Thymus (tissue), 11 donors: ENCODE data around the gene RPN1. TPM values are rescaled to one million over a fixed set of nuclear protein-coding genes. Genes with fewer than 3 reads are reported as not detected.

Experiments used
- DNase-seq, 9 donors: peaks; one replicate each; pipeline ENCODE4 v3.0.0-alpha.2; 2013; ENCODE audit warnings: low spot score in 9 of 9, low read depth in 6 of 9, missing footprints in 1 of 9
- H3K27ac ChIP-seq, 2 donors: one replicate each; pipeline ENCODE4 v1.5.1; 2013; ENCODE audit warnings: control low read depth in 1 of 2, low read depth in 1 of 2, low read length in 1 of 2, mild to moderate bottlenecking in 1 of 2, moderate library complexity in 1 of 2
- H3K27me3 ChIP-seq, 2 donors: one replicate each; pipeline ENCODE4 v1.5.1; 2013; ENCODE audit warnings: low read length in 1 of 2; ENCODE audit not compliant: control insufficient read depth in 2 of 2, insufficient read depth in 1 of 2
- H3K36me3 ChIP-seq, 2 donors: one replicate each; pipeline ENCODE4 v1.5.1; 2013; ENCODE audit warnings: low read length in 1 of 2, mild to moderate bottlenecking in 1 of 2, moderate library complexity in 1 of 2; ENCODE audit not compliant: control insufficient read depth in 2 of 2, insufficient read depth in 2 of 2
- H3K4me1 ChIP-seq, 2 donors: one replicate each; pipeline ENCODE4 v1.5.1; 2013; ENCODE audit warnings: low read length in 2 of 2; ENCODE audit not compliant: control insufficient read depth in 2 of 2, insufficient read depth in 2 of 2
- H3K4me3 ChIP-seq, 2 donors: one replicate each; pipeline ENCODE4 v1.5.1; 2013; ENCODE audit warnings: low read length in 2 of 2, control low read depth in 1 of 2, mild to moderate bottlenecking in 1 of 2
- H3K9me3 ChIP-seq, 2 donors: one replicate each; pipeline ENCODE4 v1.5.1; 2013; ENCODE audit warnings: low read length in 1 of 2, mild to moderate bottlenecking in 1 of 2; ENCODE audit not compliant: control insufficient read depth in 2 of 2, insufficient read depth in 1 of 2
- WGBS: extraction: QIAGEN DNeasy Blood & Tissue Kit; methylation state at CpG from one replicate; pipeline ENCODE4 v1.1.7; 2013; 5-methylcytosine and 5-hydroxymethylcytosine counted together
- polyA plus RNA-seq: library from polyadenylated mRNA; stranded (reverse); fragments of 200-250 nt; gene quantifications from one replicate; pipeline ENCODE4 v1.2.3, GENCODE V29; 2013
- total RNA-seq: library from RNA; stranded (reverse); fragments of 120-200 nt; gene quantifications from one replicate; pipeline ENCODE4 v1.2.4, GENCODE V29; 2013
- donor health status: healthy.

Gene RPN1
- total and polyA plus RNA-seq, 2 donors = 103 to 175 TPM

DNA sequence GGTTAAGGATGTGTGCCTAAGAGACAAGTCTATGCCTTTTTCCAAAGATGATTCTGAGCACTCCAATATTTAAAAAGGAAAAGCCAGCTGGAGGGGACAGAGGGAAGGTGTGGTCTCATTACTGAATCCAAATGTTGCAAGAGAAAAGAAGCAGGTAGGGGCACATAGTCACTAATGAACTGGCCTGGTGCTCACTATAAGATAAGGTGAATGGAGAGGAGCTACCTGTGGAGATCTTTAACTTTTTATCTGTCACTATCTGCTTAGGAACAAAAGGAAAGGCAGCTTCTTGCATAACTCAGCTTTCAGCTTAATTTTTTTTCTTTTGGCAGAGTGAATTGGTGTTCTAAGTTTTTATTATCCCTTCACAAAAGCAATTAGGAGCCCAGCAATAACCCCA, 69.1 kb downstream of the RPN1 start:
- Histone ChIP-seq H3K27ac (no peak overlapping the region), H3K4me1 (peaks cover 0 to 5% of the 10 kb centered on the region in 2 donors), H3K27me3 (no peaks in the 10 kb centered on the region), H3K9me3 (peaks cover 0 to 5% of the 10 kb centered on the region in 2 donors), H3K4me3 (no peak overlapping the region), H3K36me3 (no peaks in the 10 kb centered on the region)
- no peak for DNase-seq

DNA sequence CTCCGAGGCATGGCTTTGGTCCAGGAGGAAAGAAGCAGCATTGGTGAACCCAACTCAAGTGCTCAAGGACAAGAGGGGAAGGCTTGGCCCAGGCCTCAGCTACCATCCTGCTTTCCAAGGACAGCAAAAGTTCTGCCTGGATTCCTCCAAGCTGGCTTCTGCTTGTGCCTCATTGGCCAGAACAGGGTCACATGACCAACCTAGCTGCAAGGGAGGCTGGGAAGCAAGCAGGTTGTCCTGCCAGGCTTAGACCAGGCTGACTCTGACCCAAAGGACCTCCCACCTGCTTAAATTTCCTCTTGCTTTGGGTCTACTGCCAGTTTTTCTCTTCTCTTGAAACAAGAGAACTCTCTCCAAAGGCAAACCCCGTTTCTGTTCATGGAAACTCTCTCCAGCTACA, 70.7 kb downstream of the RPN1 start:
- H3K27me3 ChIP-seq = no peaks in the 10 kb centered on the region
- no peak overlapping the region for H3K4me3 ChIP-seq
- H3K9me3 ChIP-seq = peaks cover 0 to 5% of the 10 kb centered on the region in 2 donors
- no peaks in the 10 kb centered on the region for H3K36me3 ChIP-seq
- DNase-seq = no peak
- H3K27ac ChIP-seq = no peak overlapping the region
- H3K4me1 ChIP-seq = peaks cover 0 to 5% of the 10 kb centered on the region in 2 donors
- WGBS = 91% methylated on average over 2 of the region's 2 CpGs

DNA sequence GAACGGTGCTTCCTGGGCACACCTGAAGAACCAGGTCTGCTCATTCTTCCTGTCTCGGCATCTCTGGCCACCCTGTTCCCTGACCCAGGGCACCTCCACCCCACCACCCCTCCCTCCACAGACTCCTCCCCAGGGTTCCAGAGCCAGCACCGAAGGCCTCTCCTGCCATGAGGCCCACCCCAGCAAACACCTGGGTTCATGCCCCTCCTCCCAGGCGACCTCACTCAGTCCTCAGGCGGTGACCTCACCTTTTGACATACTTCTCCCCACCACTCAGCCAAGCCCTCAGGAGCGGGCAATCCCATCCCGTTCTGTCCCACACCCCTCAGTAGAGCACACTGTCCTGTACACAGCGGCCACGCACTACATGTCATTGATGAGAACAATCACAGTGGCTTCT, 72.3 kb downstream of the RPN1 start:
- H3K4me3 ChIP-seq = no peak overlapping the region
- WGBS = 94% methylated on average over 9 of the region's 9 CpGs
- peaks cover 0 to 5% of the 10 kb centered on the region in 2 donors for H3K9me3 ChIP-seq
- no peaks in the 10 kb centered on the region for H3K36me3 ChIP-seq
- peaks cover 0 to 4% of the 10 kb centered on the region in 2 donors for H3K4me1 ChIP-seq
- no peak overlapping the region for H3K27ac ChIP-seq
- peaks cover 0 to 9% of the 10 kb centered on the region in 2 donors for H3K27me3 ChIP-seq
- DNase-seq = no peak

DNA sequence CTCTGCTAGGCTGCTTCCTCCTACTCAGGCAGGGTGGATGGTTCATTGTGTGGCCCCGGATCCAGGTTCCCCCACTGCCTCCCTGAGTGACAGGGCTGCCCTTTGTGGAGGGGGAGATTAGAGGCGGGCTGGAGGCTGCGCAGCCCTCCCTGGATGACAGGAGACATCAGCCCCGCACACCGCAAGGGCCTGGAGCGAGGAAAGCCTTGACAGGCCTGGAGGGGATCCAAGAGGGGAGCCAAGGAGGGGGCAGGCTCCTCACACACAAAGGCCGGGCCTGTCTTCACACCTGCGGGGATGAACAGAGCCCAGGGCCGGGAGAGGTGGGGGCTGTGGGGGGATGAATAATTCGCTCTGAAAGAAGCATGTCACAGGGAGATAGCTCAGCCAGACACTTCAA, 72.9 kb downstream of the RPN1 start:
- H3K9me3 ChIP-seq = peaks cover 0 to 5% of the 10 kb centered on the region in 2 donors
- H3K27ac ChIP-seq = no peak overlapping the region
- peaks cover 0 to 10% of the 10 kb centered on the region in 2 donors for H3K4me1 ChIP-seq
- no peak for DNase-seq
- no peak overlapping the region for H3K4me3 ChIP-seq
- 87% methylated on average over 10 of the region's 10 CpGs for WGBS
- no peaks in the 10 kb centered on the region for H3K36me3 ChIP-seq
- peaks cover 0 to 13% of the 10 kb centered on the region in 2 donors for H3K27me3 ChIP-seq

DNA sequence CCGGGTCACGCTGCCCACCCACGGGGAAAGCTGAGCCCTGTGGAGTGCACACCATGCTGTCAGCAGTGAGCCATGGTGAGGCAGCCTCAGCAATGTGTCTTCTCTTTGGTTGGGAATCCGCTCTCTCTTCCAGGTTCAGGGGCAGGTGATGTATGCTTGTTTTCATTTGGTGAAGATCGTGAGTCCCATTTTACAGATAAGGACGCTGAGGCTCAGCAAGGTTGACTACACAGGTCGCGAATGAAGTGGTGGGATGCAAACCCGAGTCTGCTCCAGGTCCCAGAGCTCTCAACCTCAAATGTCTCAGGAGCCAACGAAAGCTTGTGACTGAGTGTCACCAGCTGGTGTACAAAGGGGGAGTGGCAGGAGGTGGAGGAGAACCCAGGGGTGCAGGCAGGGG, 74.3 kb downstream of the RPN1 start:
- no peak for DNase-seq
- Histone ChIP-seq H3K4me3 (no peak overlapping the region), H3K36me3 (no peaks in the 10 kb centered on the region), H3K9me3 (peaks cover 0 to 5% of the 10 kb centered on the region in 2 donors), H3K27ac (no peak overlapping the region), H3K4me1 (peaks cover 4 to 15% of the 10 kb centered on the region in 2 donors), H3K27me3 (peaks cover 2 to 18% of the 10 kb centered on the region in 2 donors)
- WGBS = 87% methylated on average over 10 of the region's 10 CpGs

DNA sequence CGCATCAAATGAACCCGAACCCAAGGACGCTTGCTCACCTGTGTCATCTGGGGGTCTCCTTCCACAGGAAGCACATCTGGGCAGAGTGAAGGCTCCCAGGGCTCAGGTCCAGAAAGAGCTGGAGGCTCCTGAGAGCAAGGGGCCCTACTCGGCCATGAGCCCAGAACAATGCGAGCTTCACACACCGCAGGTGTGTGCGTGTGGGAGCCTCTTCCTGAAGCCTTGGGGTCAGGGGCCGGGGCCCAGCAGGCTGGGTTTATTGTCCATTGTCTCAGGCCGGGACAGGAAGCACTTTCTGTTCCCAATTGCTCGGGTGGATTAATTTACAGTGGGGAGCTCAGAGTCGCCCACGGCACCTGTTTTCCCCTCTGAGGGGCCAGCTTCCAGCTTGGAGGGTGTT, 74.8 kb downstream of the RPN1 start:
- H3K4me1 ChIP-seq = peaks cover 4 to 15% of the 10 kb centered on the region in 2 donors
- DNase-seq = no peak
- peaks cover 2 to 18% of the 10 kb centered on the region in 2 donors for H3K27me3 ChIP-seq
- no peak overlapping the region for H3K4me3 ChIP-seq
- 87% methylated on average over 12 of the region's 12 CpGs for WGBS
- H3K36me3 ChIP-seq = no peaks in the 10 kb centered on the region
- peaks cover 0 to 5% of the 10 kb centered on the region in 2 donors for H3K9me3 ChIP-seq
- H3K27ac ChIP-seq = no peak overlapping the region

DNA sequence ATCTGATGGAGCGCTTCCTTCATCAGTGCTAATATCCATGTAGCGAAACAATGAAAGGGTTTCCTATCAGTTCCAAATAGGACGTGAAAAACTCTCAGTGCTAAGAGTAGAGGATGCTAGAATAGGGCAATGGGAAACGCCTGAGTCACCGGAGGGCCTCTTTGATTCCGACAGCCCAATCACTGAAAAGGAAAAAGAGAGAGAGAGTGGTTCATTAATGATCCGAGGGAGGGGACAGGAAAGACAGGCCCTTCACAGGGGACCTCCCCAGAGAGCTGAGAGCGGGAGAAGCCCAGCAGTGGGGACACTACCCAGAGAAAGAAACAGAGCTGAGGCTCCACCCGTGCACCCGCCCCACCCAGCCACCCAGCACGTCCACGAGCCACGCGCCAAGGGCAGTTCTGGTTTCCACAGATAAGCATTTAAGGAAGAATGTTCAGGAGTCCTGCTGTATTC, 76.9 kb downstream of the RPN1 start:
- 35% methylated on average over 14 of the region's 14 CpGs for WGBS
- Histone ChIP-seq H3K4me1 (peaks cover 4 to 15% of the 10 kb centered on the region in 2 donors), H3K9me3 (no peaks in the 10 kb centered on the region), H3K4me3 (no peak overlapping the region), H3K27me3 (peaks cover 2 to 18% of the 10 kb centered on the region in 2 donors), H3K27ac (no peak overlapping the region), H3K36me3 (no peaks in the 10 kb centered on the region)
- DNase-seq = no peak

DNA sequence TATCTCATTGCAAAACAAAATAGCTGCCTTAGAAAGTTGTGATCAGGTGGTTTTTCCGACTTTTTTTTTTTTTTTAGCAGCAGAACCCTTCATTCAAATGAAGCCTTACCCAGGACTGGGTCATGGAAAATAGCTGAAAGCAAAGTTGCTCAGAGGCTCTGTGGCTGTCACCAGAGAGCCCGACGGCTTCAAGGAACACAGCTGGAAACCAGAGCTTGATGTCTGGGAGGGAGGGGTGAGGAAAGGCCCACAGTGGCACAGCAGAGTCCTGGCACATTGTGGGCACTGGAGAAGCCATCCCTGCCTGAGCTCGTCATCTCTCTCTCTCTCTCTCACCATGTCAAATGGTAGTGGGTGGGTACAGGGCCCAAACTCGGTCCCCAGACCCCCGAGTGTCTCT, 77.5 kb downstream of the RPN1 start:
- peaks cover 4 to 15% of the 10 kb centered on the region in 2 donors for H3K4me1 ChIP-seq
- no peak overlapping the region for H3K27ac ChIP-seq
- DNase-seq = no peak
- no peaks in the 10 kb centered on the region for H3K36me3 ChIP-seq
- no peaks in the 10 kb centered on the region for H3K9me3 ChIP-seq
- H3K4me3 ChIP-seq = no peak overlapping the region
- H3K27me3 ChIP-seq = peaks cover 2 to 18% of the 10 kb centered on the region in 2 donors
- WGBS = 23% methylated on average over 6 of the region's 6 CpGs

DNA sequence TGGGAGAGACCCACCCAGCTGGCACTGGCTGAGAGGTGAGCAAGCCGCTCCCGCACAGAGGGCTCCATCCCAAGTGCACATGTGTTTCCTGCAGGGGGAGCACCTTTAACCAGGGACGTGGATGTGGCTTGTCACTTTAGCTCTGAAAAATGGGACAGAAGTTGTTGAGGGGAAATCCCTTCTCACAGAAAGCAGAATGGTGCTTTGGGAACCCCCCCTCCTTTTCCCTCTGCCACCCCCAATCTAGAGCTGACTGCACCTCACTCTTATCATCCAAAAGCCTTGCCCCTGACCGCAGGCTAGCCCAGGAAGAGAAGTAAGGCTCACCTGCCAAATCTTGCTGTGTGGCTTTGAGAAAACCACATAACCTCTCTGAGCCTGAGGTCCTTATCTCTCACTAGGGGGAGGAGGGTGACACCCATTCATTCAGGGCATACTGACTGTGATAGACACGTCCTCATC, 77.9 kb downstream of the RPN1 start:
- H3K27me3 ChIP-seq = peaks cover 2 to 18% of the 10 kb centered on the region in 2 donors
- 3% methylated on average over 5 of the region's 5 CpGs for WGBS
- H3K27ac ChIP-seq = no peak overlapping the region
- H3K4me1 ChIP-seq = peaks cover 4 to 15% of the 10 kb centered on the region in 2 donors
- no peak overlapping the region for H3K4me3 ChIP-seq
- no peaks in the 10 kb centered on the region for H3K9me3 ChIP-seq
- DNase-seq = peak in 5 of 9 donors; percentile 26 to 58 (median 32)
- H3K36me3 ChIP-seq = no peaks in the 10 kb centered on the region
